ENCODE data around the gene TEX12.
A peak's percentile ranks its signal among the peaks of the same experiment; 100 is the strongest.

TEX12 gene

GRCh38 chr11:112210890-112211289, 43.7 kb downstream of the TEX12 start:
- no peak for DNase-seq (ENCODE audit: low read depth)
- no peak overlapping the region for H3K4me3 ChIP-seq (ENCODE audit: low read length)
- no peak for TF ChIP-seq CTCF (IDR thresholded peaks at IDR 0.05; ENCODE audit: insufficient read depth, low read depth, low read length, missing control alignments)

GRCh38 chr11:112211536-112211935, 44.4 kb downstream of the TEX12 start:
- no peak overlapping the region for H3K4me3 ChIP-seq (ENCODE audit: low read length)
- peak; percentile 19 for DNase-seq (ENCODE audit: low read depth)
- no peak for TF ChIP-seq CTCF (IDR thresholded peaks at IDR 0.05; ENCODE audit: insufficient read depth, low read depth, low read length, missing control alignments)

GRCh38 chr11:112212290-112212689, 45.1 kb downstream of the TEX12 start:
- no peak for TF ChIP-seq CTCF (IDR thresholded peaks at IDR 0.05; ENCODE audit: insufficient read depth, low read depth, low read length, missing control alignments)
- H3K4me3 ChIP-seq (ENCODE audit: low read length) = no peak overlapping the region
- peak; percentile 30 for DNase-seq (ENCODE audit: low read depth)

- TF ChIP-seq CTCF (IDR thresholded peaks at IDR 0.05; ENCODE audit: insufficient read depth, low read depth, low read length, missing control alignments) = no peak
- peak; percentile 35 for DNase-seq (ENCODE audit: low read depth)
- no peak overlapping the region for H3K4me3 ChIP-seq (ENCODE audit: low read length)
These were observed 45.5 kb downstream of the TEX12 start for GRCh38 chr11:112212710-112213109.

- H3K4me3 ChIP-seq (ENCODE audit: low read length) = no peak overlapping the region
- DNase-seq (ENCODE audit: low read depth) = peak; percentile 63
- TF ChIP-seq CTCF (IDR thresholded peaks at IDR 0.05; ENCODE audit: insufficient read depth, low read depth, low read length, missing control alignments) = no peak
These were observed 46.6 kb downstream of the TEX12 start for GRCh38 chr11:112213753-112214152.

- DNase-seq (ENCODE audit: low read depth) = no peak
- TF ChIP-seq CTCF (IDR thresholded peaks at IDR 0.05; ENCODE audit: insufficient read depth, low read depth, low read length, missing control alignments) = no peak
- no peak overlapping the region for H3K4me3 ChIP-seq (ENCODE audit: low read length)
These were observed 48.4 kb downstream of the TEX12 start for GRCh38 chr11:112215621-112216020.

GRCh38 chr11:112216561-112217105, 49.5 kb downstream of the TEX12 start:
- DNase-seq (ENCODE audit: low read depth) = no peak
- H3K4me3 ChIP-seq (ENCODE audit: low read length) = no peak overlapping the region
- no peak for TF ChIP-seq CTCF (IDR thresholded peaks at IDR 0.05; ENCODE audit: insufficient read depth, low read depth, low read length, missing control alignments)
